SK-N-MC (cell line): Measurements from ENCODE around the gene VAMP8.

Experiments used
- DNase-seq: peaks from one replicate; pipeline ENCODE4 v3.0.0-alpha.2; 2011; ENCODE audit warnings: low read depth, low spot score
- H3K27ac ChIP-seq: fragments of 200-600 bp; sonication (generic); 2 replicates; pipeline ENCODE4 v1.5.1; 2016; ENCODE audit warnings: mixed run types
- H3K36me3 ChIP-seq: fragments of 200-600 bp; sonication (generic); 2 replicates; pipeline ENCODE4 v1.6.1; 2017; ENCODE audit warnings: antibody characterized with exemption, low read length, mixed read lengths; ENCODE audit not compliant: insufficient read depth
- H3K4me3 ChIP-seq: fragments of 200-600 bp; sonication (generic); 2 replicates; pipeline ENCODE4 v1.5.1; 2016
- H3K9ac ChIP-seq: fragments of 200-600 bp; sonication (generic); 2 replicates; pipeline ENCODE4 v1.8.0; 2017; ENCODE audit warnings: mixed run types, mixed read lengths; ENCODE audit not compliant: insufficient read length
- H3K9me3 ChIP-seq: fragments of 200-600 bp; sonication (generic); 2 replicates; pipeline ENCODE4 v1.6.1; 2017; ENCODE audit warnings: low read depth, mild to moderate bottlenecking, antibody characterized with exemption, low read length, moderate library complexity, mixed read lengths
- EZH2 ChIP-seq: fragments of 200-600 bp; sonication (generic); IDR thresholded peaks from one replicate; pipeline ENCODE4 v1.6.1; 2017; ENCODE audit warnings: antibody characterized with exemption
- FOXP2 ChIP-seq: optimal IDR thresholded peaks from 2 replicates; pipeline ENCODE3; 2011; ENCODE audit warnings: mild to moderate bottlenecking, moderate library complexity; ENCODE audit not compliant: insufficient read depth; ENCODE audit errors: extremely low read length, control extremely low read depth
- POLR2AphosphoS5 ChIP-seq: IDR thresholded peaks from 2 replicates; pipeline ENCODE4 v1.6.1; 2012; ENCODE audit warnings: mild to moderate bottlenecking, low read depth, low read length, borderline replicate concordance

Gene VAMP8

DNA sequence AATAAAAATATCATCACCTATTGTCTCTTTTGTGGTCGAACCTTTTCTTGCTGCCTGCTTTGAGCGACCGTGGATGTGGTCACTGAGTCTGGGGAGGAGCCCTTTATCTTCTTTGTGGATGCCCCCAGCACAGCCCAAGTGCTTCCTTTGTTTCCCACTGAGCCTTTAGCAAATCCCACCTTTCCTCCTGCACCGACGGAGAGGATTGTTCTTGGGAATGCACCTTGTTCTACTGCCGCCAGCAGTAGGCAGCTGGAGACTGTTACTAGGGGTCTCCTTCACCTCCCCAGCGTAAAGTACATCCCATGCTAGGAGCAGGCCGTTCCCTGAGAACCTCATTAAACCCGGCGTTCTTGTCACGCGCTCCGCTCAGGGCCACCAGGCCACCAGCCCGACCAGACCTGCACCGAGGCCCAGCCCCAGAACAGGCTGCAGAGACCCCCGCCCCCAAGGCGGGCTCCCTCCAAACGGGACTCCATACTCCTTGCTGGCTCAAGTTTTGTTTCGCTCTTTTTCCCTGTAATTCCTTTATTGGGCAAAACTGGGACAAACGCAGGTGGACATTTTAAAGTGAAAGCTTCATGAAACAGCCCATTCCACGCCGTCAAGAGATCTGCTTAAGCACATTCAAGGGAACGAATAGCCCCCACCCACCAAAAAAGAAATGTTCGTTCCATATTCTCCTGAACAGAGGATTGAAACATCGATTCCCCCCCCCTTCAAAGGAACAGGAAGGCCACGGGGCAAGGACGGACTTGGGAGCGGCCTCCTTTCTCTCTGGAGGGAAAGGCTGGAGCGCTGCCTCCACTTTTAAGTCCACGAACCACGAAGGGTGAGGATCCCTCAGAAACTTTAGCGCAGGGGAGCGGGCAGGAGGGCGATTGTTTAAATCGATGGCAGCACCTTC, 39.5 kb upstream of the VAMP8 start:
- peak overlapping the region; percentile 98 for H3K9ac ChIP-seq
- no peak for DNase-seq
- TF ChIP-seq POLR2AphosphoS5 (peak; percentile 37; the same call in 1 of the 2 replicates), EZH2 (no peak)
- peaks cover 33% of the 10 kb centered on the region for H3K36me3 ChIP-seq
- H3K27ac ChIP-seq = peak overlapping the region; percentile 98
- H3K4me3 ChIP-seq = peak overlapping the region; percentile 96
- no peaks in the 10 kb centered on the region for H3K9me3 ChIP-seq

DNA sequence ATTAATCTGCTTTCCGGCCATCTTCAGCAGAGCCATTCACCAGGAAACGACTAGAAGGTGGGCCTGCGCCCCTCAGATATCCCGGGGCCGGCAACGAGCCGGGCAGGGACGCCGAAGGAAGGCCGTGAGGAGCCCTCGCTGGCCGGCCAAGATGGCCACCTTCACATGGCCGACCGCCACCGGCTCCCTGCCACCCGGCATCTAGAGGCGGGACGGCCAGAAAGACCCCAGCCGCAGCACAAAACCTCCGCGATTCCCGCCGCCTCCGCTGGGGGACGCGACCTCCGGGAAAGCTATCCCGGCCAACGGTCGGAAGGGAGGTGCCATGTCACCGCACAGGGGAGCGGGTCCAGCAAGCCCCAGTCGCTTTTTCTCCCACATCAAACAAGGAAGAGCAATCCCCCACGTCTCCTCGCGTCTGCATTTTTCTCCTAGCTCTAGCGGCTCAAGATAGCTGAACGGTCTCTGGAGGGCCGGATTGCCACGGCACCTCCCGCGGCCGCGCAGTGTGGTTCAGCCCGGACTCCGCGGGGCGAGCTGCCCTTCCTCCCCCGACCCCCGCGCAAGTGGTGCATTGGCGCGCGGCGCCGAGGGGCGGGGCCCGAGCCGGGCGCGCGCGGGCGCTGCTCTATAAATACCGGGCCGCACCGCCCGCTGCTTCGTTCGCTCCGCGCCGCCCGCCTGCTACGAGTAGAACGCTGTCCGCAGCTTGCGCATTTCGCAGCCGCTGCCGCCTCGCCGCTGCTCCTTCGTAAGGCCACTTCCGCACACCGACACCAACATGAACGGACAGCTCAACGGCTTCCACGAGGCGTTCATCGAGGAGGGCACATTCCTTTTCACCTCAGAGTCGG, 38.7 kb upstream of the VAMP8 start, which contains the start of gene MAT2A:
TSS of gene MAT2A (plus strand) at position 662 of the 854 bp plus-strand sequence. CDS start at position 782, 120 bp downstream.
- Histone ChIP-seq H3K27ac (peak within 1 kb of the TSS; percentile 98), H3K36me3 (peaks cover 42% of the 10 kb centered on the region), H3K9ac (peak within 1 kb of the TSS; percentile 98), H3K9me3 (no peaks in the 10 kb centered on the region), H3K4me3 (peak within 1 kb of the TSS; percentile 96)
- no peak for DNase-seq
- TF ChIP-seq FOXP2 (no peak), POLR2AphosphoS5 (peak; percentile 96)

GRCh38 chr2:85539361-85540132, 37.8 kb upstream of the VAMP8 start:
- TF ChIP-seq POLR2AphosphoS5 = no peak; the same call in 1 of the 2 replicates
- TF ChIP-seq EZH2 = no peak
- TF ChIP-seq FOXP2 = no peak
- peak overlapping the region; percentile 98 for H3K9ac ChIP-seq
- H3K27ac ChIP-seq = peak overlapping the region; percentile 98
- no peaks in the 10 kb centered on the region for H3K9me3 ChIP-seq
- no peak for DNase-seq
- H3K4me3 ChIP-seq = peak overlapping the region; percentile 96
- peaks cover 50% of the 10 kb centered on the region for H3K36me3 ChIP-seq

- Histone ChIP-seq H3K9ac (peak overlapping the region; percentile 98), H3K27ac (peak overlapping the region; percentile 72), H3K36me3 (peaks cover 56% of the 10 kb centered on the region), H3K9me3 (no peaks in the 10 kb centered on the region), H3K4me3 (peak overlapping the region; percentile 96)
- no peak for DNase-seq
- no peak for TF ChIP-seq FOXP2
- peak; percentile 25; the same call in 1 of the 2 replicates for TF ChIP-seq POLR2AphosphoS5
- TF ChIP-seq EZH2 = no peak
Measured at GRCh38 chr2:85540133-85540648, 37.2 kb upstream of the VAMP8 start.

DNA sequence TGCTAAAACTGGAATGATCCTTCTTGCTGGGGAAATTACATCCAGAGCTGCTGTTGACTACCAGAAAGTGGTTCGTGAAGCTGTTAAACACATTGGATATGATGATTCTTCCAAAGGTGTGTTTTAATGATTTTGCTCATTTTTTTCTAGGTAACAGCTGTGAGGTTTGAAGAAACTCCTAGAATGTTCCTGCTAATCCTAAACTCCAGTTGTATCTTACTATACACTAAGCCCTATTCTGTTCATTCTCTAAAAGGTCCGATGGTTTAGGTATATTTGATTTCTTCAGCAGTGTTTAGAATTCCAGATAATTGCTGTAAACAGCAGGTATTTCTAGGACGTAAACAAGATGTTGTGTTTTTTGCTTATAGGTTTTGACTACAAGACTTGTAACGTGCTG, 36.1 kb upstream of the VAMP8 start:
- H3K9ac ChIP-seq = peak overlapping the region; percentile 98
- DNase-seq = no peak
- no peaks in the 10 kb centered on the region for H3K9me3 ChIP-seq
- peaks cover 65% of the 10 kb centered on the region for H3K36me3 ChIP-seq
- H3K4me3 ChIP-seq = peak overlapping the region; percentile 96
- no peak for TF ChIP-seq POLR2AphosphoS5
- no peak for TF ChIP-seq EZH2
- TF ChIP-seq FOXP2 = no peak
- peak overlapping the region; percentile 36 for H3K27ac ChIP-seq

- H3K27ac ChIP-seq = peak overlapping the region; percentile 56
- H3K4me3 ChIP-seq = peak overlapping the region; percentile 96
- peak overlapping the region; percentile 98 for H3K9ac ChIP-seq
Measured at GRCh38 chr2:85541753-85542457, 35.5 kb upstream of the VAMP8 start.

GRCh38 chr2:85542777-85543176, 34.6 kb upstream of the VAMP8 start:
- Histone ChIP-seq H3K9me3 (no peaks in the 10 kb centered on the region), H3K9ac (no peak overlapping the region), H3K27ac (peak overlapping the region; percentile 56), H3K4me3 (no peak overlapping the region; the same call in 1 of the 2 replicates), H3K36me3 (peaks cover 74% of the 10 kb centered on the region)
- TF ChIP-seq EZH2 = no peak
- TF ChIP-seq FOXP2 = no peak
- TF ChIP-seq POLR2AphosphoS5 = no peak
- DNase-seq = no peak

More at GRCh38 chr2:85541753-85542457, 35.5 kb upstream of the VAMP8 start:
- Histone ChIP-seq H3K9me3 (no peaks in the 10 kb centered on the region), H3K36me3 (peaks cover 70% of the 10 kb centered on the region)
- no peak for DNase-seq
- TF ChIP-seq POLR2AphosphoS5 (peak; percentile 7; the same call in 1 of the 2 replicates), EZH2 (no peak)
